Keratinocyte (primary cell): Measurements from ENCODE around the gene APBB2.

ENCODE experiments used
- EZH2 ChIP-seq: IDR thresholded peaks from one replicate; pipeline ENCODE4 v1.6.1; 2012; ENCODE audit warnings: inconsistent platforms, mild to moderate bottlenecking, low read length, moderate library complexity
- TF ChIP-seq, protein P1 (sequence below), 3 experiments: IDR thresholded peaks in 1 of 3; conservative IDR thresholded peaks in 1 of 3; optimal IDR thresholded peaks in 1 of 3; 2 replicates in 2 of 3; 3 replicates in 1 of 3; pipeline versions ENCODE3 to v1.5.1; 2011; ENCODE audit warnings: low read length in 3 of 3, mild to moderate bottlenecking in 3 of 3, moderate library complexity in 2 of 3, control low read depth in 1 of 3, inconsistent platforms in 1 of 3; ENCODE audit not compliant: insufficient read depth in 2 of 3; ENCODE audit errors: extremely low read depth in 1 of 3

DNA sequence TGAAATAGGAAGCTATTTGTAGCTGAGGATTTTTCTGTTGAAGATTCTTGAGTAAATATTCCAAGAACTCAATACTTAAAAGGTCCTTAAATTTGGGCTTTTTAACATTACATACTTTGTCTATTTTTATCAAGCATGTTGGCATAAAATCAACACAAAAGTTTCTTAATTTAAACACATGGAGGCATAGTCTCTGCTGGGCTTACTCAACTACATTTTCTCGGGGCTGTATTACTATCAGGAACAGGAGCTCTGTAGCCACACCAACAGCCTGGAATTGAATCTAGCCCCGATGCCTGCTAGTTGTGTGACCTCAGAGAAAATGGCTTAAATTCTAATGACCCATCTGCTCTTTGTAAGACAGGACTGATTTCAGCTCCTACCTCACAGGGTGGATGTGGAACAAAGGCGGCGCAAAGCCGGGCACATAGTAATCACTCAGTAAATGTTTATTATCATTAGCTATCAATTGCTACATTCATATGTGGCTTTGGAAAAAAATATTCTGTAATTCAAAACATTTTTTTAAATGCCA lies 257.6 kb downstream of the APBB2 start:
- TF ChIP-seq, protein P1, sequence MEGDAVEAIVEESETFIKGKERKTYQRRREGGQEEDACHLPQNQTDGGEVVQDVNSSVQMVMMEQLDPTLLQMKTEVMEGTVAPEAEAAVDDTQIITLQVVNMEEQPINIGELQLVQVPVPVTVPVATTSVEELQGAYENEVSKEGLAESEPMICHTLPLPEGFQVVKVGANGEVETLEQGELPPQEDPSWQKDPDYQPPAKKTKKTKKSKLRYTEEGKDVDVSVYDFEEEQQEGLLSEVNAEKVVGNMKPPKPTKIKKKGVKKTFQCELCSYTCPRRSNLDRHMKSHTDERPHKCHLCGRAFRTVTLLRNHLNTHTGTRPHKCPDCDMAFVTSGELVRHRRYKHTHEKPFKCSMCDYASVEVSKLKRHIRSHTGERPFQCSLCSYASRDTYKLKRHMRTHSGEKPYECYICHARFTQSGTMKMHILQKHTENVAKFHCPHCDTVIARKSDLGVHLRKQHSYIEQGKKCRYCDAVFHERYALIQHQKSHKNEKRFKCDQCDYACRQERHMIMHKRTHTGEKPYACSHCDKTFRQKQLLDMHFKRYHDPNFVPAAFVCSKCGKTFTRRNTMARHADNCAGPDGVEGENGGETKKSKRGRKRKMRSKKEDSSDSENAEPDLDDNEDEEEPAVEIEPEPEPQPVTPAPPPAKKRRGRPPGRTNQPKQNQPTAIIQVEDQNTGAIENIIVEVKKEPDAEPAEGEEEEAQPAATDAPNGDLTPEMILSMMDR (optimal IDR thresholded peaks at IDR 0.05 in 1 of 3, IDR thresholded peaks at IDR 0.05 in 1 of 3, conservative IDR thresholded peaks at IDR 0.05 in 1 of 3; ENCODE audit: extremely low read depth in 1 of 3, insufficient read depth in 2 of 3, low read length in 3 of 3), result no peak
- no peak for TF ChIP-seq EZH2
